HEK293 (cell line): ENCODE data around the gene MAEA.
A peak's percentile ranks its signal among the peaks of the same experiment; 100 is the strongest.

Experiments used
- CTCF ChIA-PET: fragments of 350-600 bp; formaldehyde crosslinking; extraction: SDS; loops from one replicate; lab custom pipeline; 2021; ENCODE audit warnings: antibody characterized with exemption; lab: Yijun Ruan, JAX
- POLR2A ChIA-PET: fragments of 300-600 bp; formaldehyde crosslinking; extraction: SDS; loops from one replicate; lab custom pipeline; 2020; ENCODE audit warnings: antibody characterized with exemption, inconsistent platforms; lab: Yijun Ruan, JAX
- H3K27ac ChIP-seq: fragments of 200-500 bp; sonication (Bioruptor generic); 2 replicates; pipeline ENCODE4 v1.5.1; 2014; ENCODE audit warnings: low read depth, low read length, control low read depth, inconsistent platforms; ENCODE audit errors: extremely low read depth
- H3K36me3 ChIP-seq, 2 experiments: fragments of 200-500 bp in 1 of 2; sonication (Bioruptor generic) in 1 of 2; 1 replicate in 1 of 2; 2 replicates in 1 of 2; pipeline ENCODE4 v1.5.1; 2014 to 2017; ENCODE audit warnings: inconsistent platforms in 2 of 2, low read length in 2 of 2; ENCODE audit not compliant: control insufficient read depth in 2 of 2, insufficient read depth in 1 of 2
- H3K4me1 ChIP-seq: fragments of 200-500 bp; sonication (Bioruptor generic); 2 replicates; pipeline ENCODE4 v1.5.1; 2014; ENCODE audit warnings: mild to moderate bottlenecking, low read length, inconsistent platforms; ENCODE audit not compliant: control insufficient read depth, insufficient read depth
- H3K4me3 ChIP-seq: 2 replicates; pipeline ENCODE4 v1.5.1; 2011; ENCODE audit warnings: low read depth, mild to moderate bottlenecking, control low read depth, low read length, moderate library complexity
- H3K9me3 ChIP-seq: fragments of 200-500 bp; sonication (Bioruptor generic); 2 replicates; pipeline ENCODE4 v1.5.1; 2014; ENCODE audit warnings: low read depth, low read length, inconsistent platforms; ENCODE audit not compliant: control insufficient read depth, insufficient read depth
- HOXD13 ChIP-seq: sonication (generic); formaldehyde crosslinking; IDR thresholded peaks from 2 replicates; pipeline ENCODE4 v1.8.0; 2022; ENCODE audit warnings: missing genetic modification reagents, borderline replicate concordance
- RBAK ChIP-seq: fragments of 450-650 bp; formaldehyde crosslinking; IDR thresholded peaks from 2 replicates; pipeline ENCODE4 v1.5.1; 2016; ENCODE audit warnings: missing biosample characterization, missing genetic modification characterization
- SP3 ChIP-seq: fragments of 450-650 bp; formaldehyde crosslinking; IDR thresholded peaks from 2 replicates; pipeline ENCODE4 v1.5.1; 2016; ENCODE audit warnings: missing biosample characterization, missing genetic modification characterization
- ZFHX2 ChIP-seq: fragments of 450-650 bp; formaldehyde crosslinking; conservative IDR thresholded peaks from 2 replicates; pipeline ENCODE4 v1.5.1; 2016; ENCODE audit warnings: missing biosample characterization, missing genetic modification characterization
- ZFP3 ChIP-seq: fragments of 450-650 bp; formaldehyde crosslinking; IDR thresholded peaks from 2 replicates; pipeline ENCODE4 v1.5.1; 2016; ENCODE audit warnings: low read depth, missing biosample characterization, missing genetic modification characterization
- ZNF146 ChIP-seq: fragments of 450-650 bp; formaldehyde crosslinking; IDR thresholded peaks from 2 replicates; pipeline ENCODE4 v1.5.1; 2016; ENCODE audit warnings: missing biosample characterization, missing genetic modification characterization
- ZNF16 ChIP-seq: fragments of 450-650 bp; formaldehyde crosslinking; IDR thresholded peaks from 2 replicates; pipeline ENCODE4 v1.5.1; 2016; ENCODE audit warnings: low read depth, missing biosample characterization, missing genetic modification characterization
- ZNF473 ChIP-seq: fragments of 450-650 bp; formaldehyde crosslinking; IDR thresholded peaks from 2 replicates; pipeline ENCODE4 v1.5.1; 2017; ENCODE audit warnings: missing biosample characterization, missing genetic modification characterization
- ZNF501 ChIP-seq: fragments of 450-650 bp; formaldehyde crosslinking; IDR thresholded peaks from 2 replicates; pipeline ENCODE4 v1.5.1; 2016; ENCODE audit warnings: missing biosample characterization, missing genetic modification characterization
- ZNF544 ChIP-seq: fragments of 450-650 bp; formaldehyde crosslinking; IDR thresholded peaks from 2 replicates; pipeline ENCODE4 v1.5.0; 2017; ENCODE audit warnings: missing biosample characterization, missing genetic modification characterization
- ZNF623 ChIP-seq: fragments of 450-650 bp; formaldehyde crosslinking; IDR thresholded peaks from 2 replicates; pipeline ENCODE4 v1.5.1; 2016; ENCODE audit warnings: missing biosample characterization, missing genetic modification characterization
- ZNF76 ChIP-seq: fragments of 450-650 bp; formaldehyde crosslinking; IDR thresholded peaks from 2 replicates; pipeline ENCODE4; 2016; ENCODE audit warnings: low read depth, missing biosample characterization, missing genetic modification characterization, borderline replicate concordance
- ZNF792 ChIP-seq: fragments of 450-650 bp; formaldehyde crosslinking; IDR thresholded peaks from 2 replicates; pipeline ENCODE4 v1.5.1; 2016; ENCODE audit warnings: missing biosample characterization, missing genetic modification characterization
- TF ChIP-seq, protein P1 (sequence below): fragments of 450-650 bp; formaldehyde crosslinking; optimal IDR thresholded peaks from 2 replicates; pipeline ENCODE3; 2016; ENCODE audit warnings: missing biosample characterization, mild to moderate bottlenecking, missing genetic modification characterization

The MAEA gene

DNA sequence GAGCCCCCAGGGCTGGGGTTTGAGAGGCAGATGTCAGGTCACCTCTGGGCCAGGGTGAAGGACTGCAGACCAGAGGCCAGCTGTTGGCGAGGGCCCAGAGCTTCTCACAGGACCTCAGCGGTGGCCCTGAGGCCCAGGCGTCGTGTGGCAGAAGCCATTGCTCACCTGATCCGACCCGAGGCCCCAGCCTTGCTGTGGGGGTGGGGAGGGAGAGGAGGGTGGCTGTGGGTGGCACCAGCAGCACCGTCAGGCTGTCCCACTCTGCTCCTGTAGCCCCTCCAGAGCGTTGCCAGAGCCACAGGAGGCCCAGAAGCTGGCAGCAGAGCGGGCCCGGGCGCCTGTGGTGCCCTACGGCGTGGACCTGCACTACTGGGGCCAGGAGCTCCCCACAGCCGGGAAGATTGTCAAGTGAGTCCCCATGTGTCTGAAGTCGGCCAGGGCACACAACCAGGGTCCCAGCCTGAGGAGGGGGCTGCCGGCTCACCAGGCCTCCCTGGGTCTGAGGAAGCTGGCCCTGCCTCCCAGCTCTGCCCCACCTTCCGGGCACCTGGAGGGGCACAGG, 86.2 kb downstream of the MAEA start:
- no peak overlapping the region for H3K4me3 ChIP-seq
- CTCF ChIA-PET, result interaction anchor here (0.6 kb wide), 2 partner anchors 206 to 537 kb away, joined by 3 read pairs; no protein-coding TSS in a partner anchor

DNA sequence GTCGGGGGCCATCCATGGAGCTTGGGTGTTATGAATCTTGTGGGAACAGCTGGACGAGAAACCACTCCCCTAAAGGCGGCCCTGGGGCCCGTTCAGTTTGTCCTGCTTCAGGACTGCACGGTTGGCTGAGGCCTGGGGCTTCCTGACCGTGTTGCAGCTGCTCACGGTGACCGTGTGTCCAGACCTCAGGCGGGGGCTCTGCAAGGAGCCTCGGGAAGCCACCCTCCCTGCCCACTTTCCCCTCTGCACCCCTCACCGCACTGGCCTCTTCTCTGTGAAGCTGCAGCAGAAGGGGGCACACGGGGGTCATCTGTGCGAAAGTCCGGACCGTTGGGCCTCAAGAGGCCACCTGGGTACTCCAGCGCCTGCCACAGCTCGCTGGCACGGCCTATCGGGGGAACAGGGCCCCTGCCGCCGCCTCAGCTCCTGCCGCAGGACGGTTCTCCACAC, 86.7 kb downstream of the MAEA start:
- POLR2A ChIA-PET, result interaction anchor here (0.5 kb wide), 1 partner anchor 255 kb away, joined by 3 read pairs; no protein-coding TSS in a partner anchor

More for the DNA sequence above, 86.2 kb downstream of the MAEA start:
- Histone ChIP-seq H3K9me3 (no peaks in the 10 kb centered on the region), H3K4me1 (no peaks in the 10 kb centered on the region), H3K27ac (no peak overlapping the region), H3K36me3 (peaks cover 0 to 39% of the 10 kb centered on the region in 2 experiments; a peak in 1 of 3 replicates)
- TF ChIP-seq, protein P1, sequence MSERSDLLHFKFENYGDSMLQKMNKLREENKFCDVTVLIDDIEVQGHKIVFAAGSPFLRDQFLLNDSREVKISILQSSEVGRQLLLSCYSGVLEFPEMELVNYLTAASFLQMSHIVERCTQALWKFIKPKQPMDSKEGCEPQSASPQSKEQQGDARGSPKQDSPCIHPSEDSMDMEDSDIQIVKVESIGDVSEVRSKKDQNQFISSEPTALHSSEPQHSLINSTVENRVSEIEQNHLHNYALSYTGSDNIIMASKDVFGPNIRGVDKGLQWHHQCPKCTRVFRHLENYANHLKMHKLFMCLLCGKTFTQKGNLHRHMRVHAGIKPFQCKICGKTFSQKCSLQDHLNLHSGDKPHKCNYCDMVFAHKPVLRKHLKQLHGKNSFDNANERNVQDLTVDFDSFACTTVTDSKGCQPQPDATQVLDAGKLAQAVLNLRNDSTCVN (tag by site-specific recombination), result no peak
- no peak for TF ChIP-seq ZFP3 (tag by site-specific recombination)
- POLR2A ChIA-PET, result interaction anchor here (0.5 kb wide), 1 partner anchor 256 kb away, joined by 3 read pairs; no protein-coding TSS in a partner anchor

DNA sequence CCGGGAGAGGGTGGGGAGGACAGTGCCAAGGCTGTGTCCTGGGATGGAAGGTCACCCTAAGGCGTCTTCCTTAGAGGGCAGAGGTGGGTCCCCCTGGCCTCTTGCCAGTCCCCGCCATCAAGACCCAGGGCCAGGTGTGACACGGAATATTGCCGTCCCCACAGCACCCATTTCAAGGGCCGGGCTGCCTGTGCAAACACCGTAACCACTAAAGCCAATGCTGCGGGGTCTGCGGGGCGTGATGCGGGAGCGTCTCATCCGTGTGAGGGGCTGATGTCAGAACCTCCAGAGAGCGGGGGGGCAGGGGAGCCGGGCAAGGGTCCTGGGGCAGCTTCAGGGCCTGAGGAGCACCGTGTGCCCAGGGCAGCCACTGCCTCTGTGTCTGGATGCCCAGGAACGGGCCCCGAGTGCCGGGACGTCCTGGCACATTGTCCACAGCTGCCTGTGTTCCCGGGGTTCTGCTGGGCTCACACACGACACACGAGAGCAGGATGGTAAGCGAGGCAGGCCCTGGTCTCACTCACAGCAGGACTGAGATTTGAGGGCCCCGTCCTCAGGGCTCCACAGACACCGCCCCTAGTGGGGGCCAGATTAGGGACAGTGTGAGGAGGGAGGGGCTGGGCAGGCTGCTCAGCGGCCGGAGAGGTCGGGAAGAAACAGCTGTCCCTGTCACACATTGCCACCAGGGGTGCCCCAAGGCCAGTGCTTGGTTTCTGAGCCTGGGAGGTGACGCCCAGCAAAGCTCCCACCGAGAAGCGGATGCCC, 87.3 kb downstream of the MAEA start:
- no peaks in the 10 kb centered on the region for H3K4me1 ChIP-seq
- no peak overlapping the region for H3K4me3 ChIP-seq
- H3K27ac ChIP-seq, result no peak overlapping the region
- TF ChIP-seq SP3 (no peak), ZNF623 (tag by site-specific recombination) (peak; percentile 67)
- peaks cover 0 to 27% of the 10 kb centered on the region in 2 experiments; a peak in 1 of 3 replicates for H3K36me3 ChIP-seq
- H3K9me3 ChIP-seq, result no peaks in the 10 kb centered on the region
- ChIA-PET POLR2A (no interaction called here), CTCF (interaction anchor here (0.6 to 0.8 kb wide), 2 partner anchors 135 to 204 kb away, joined by 3 read pairs; no protein-coding TSS in a partner anchor)

More for the DNA sequence above, 86.7 kb downstream of the MAEA start:
- no peak overlapping the region for H3K4me3 ChIP-seq
- H3K27ac ChIP-seq, result no peak overlapping the region
- H3K36me3 ChIP-seq, result peaks cover 0 to 34% of the 10 kb centered on the region in 2 experiments; a peak in 1 of 3 replicates
- TF ChIP-seq ZFHX2 (tag by site-specific recombination) (no peak), ZNF544 (no peak), ZNF473 (no peak), ZNF146 (no peak), RBAK (tag by site-specific recombination) (no peak), ZNF501 (tag by site-specific recombination) (no peak), ZNF792 (tag by site-specific recombination) (no peak), ZNF76 (tag by site-specific recombination) (no peak), HOXD13 (CRISPR knock-in tag) (no peak)
- no peaks in the 10 kb centered on the region for H3K9me3 ChIP-seq
- CTCF ChIA-PET, result interaction anchor here (0.6 kb wide), 1 partner anchor 205 kb away, joined by 3 read pairs; no protein-coding TSS in a partner anchor
- no peaks in the 10 kb centered on the region for H3K4me1 ChIP-seq

DNA sequence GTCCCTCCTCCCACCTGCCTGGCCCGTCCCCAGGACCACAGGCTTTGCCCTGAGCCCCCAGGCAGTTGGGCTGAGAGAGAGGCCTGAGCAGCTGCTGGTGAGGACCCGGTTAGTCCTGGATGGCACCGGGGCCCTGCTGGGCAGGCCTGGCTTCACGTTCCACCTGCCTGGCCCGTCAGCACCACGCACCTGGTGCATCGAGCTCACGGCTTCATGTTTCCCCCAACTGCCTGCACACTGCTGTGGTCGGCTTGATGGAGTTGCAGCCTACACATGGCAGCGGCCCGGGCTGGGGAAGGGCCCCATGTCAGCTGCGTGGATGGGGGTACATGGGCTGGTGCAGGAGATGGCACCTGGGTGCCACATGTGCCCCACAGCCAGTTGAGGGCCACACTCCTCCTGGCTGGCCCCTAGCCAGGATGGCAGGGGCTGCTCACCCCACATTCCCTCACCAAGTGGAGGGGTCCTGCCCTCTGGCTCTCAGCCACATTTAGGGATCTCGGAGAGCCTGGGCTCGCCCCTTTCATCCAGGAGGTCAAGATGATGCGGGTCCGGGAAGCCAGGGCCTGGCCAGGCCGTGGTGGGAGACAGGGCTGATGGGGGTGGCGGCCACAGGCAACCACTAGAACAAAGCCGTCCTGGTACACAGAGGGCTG, 88.0 kb downstream of the MAEA start:
- ChIA-PET CTCF (interaction anchor here (0.8 kb wide), 1 partner anchor 134 kb away, joined by 3 read pairs; no protein-coding TSS in a partner anchor), POLR2A (no interaction called here)
- Histone ChIP-seq H3K27ac (no peak overlapping the region), H3K4me3 (no peak overlapping the region), H3K4me1 (no peaks in the 10 kb centered on the region), H3K9me3 (no peaks in the 10 kb centered on the region), H3K36me3 (peaks cover 0 to 23% of the 10 kb centered on the region in 2 experiments; a peak in 1 of 3 replicates)
- TF ChIP-seq ZNF16 (tag by site-specific recombination), result no peak
